MM.1S (cell line): Measurements from ENCODE around the gene RWDD1.

Experiments
- EZH2 ChIP-seq: fragments of 300-600 bp; sonication (generic); optimal IDR thresholded peaks from 2 replicates; pipeline ENCODE3; 2017; ENCODE audit warnings: low read depth, mild to moderate bottlenecking, antibody characterized with exemption, low read length, mixed read lengths
- TF ChIP-seq, protein P1 (sequence below): fragments of 300-600 bp; sonication (generic); IDR thresholded peaks from 2 replicates; pipeline ENCODE4 v1.5.1; 2016; ENCODE audit warnings: antibody characterized with exemption, low read length, mixed read lengths

DNA sequence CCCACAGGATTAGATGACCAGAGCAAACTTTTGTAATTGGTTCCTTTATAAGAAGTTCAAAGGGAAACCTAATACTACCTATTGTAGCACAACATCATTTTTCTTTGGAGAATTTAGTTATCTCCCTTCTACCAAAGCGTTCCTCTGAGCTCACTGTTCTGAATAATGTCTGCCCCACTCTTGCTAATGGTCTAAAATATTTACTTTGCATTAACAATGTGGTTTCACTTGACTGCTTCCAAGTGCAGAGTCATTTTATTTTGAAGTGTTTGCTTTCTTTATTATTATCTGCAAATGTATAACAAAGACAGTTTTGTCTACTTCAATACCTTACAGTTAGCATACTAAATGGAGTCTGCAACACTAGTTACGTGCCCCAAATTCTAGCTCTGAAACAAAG lies 40.9 kb upstream of the RWDD1 start:
- TF ChIP-seq, protein P1, sequence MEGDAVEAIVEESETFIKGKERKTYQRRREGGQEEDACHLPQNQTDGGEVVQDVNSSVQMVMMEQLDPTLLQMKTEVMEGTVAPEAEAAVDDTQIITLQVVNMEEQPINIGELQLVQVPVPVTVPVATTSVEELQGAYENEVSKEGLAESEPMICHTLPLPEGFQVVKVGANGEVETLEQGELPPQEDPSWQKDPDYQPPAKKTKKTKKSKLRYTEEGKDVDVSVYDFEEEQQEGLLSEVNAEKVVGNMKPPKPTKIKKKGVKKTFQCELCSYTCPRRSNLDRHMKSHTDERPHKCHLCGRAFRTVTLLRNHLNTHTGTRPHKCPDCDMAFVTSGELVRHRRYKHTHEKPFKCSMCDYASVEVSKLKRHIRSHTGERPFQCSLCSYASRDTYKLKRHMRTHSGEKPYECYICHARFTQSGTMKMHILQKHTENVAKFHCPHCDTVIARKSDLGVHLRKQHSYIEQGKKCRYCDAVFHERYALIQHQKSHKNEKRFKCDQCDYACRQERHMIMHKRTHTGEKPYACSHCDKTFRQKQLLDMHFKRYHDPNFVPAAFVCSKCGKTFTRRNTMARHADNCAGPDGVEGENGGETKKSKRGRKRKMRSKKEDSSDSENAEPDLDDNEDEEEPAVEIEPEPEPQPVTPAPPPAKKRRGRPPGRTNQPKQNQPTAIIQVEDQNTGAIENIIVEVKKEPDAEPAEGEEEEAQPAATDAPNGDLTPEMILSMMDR: no peak
- TF ChIP-seq EZH2: no peak
